Islet precursor cell (in vitro differentiated cells): ENCODE results near the gene CEP63.

Experiments
- DNase-seq: peaks from one replicate; pipeline ENCODE4 v3.0.0-alpha.2; 2018

CEP63 gene

GRCh38 chr3:134485718-134486576 is at the start of gene CEP63, which contains the start of gene ANAPC13:
TSS of gene CEP63 (plus strand) at chr3:134486057. CDS start at chr3:134495321, 9,264 bp downstream.
TSS of gene ANAPC13 (minus strand) at chr3:134485985. CDS start at chr3:134482904, 3,081 bp downstream.
- peak; percentile 98 for DNase-seq

- DNase-seq = no peak
These were observed 48.6 kb upstream of the CEP63 start for GRCh38 chr3:134437211-134437752.

GRCh38 chr3:134441321-134441720 is 44.5 kb upstream of the CEP63 start:
- no peak for DNase-seq

GRCh38 chr3:134441821-134442220 is 44.0 kb upstream of the CEP63 start:
- no peak for DNase-seq

- no peak for DNase-seq
These were observed 40.8 kb upstream of the CEP63 start for GRCh38 chr3:134445095-134445494.

- no peak for DNase-seq
These were observed 40.2 kb upstream of the CEP63 start for GRCh38 chr3:134445636-134446035.

GRCh38 chr3:134446800-134447199 is 39.1 kb upstream of the CEP63 start:
- DNase-seq = no peak

GRCh38 chr3:134447351-134447750 is 38.5 kb upstream of the CEP63 start:
- no peak for DNase-seq

GRCh38 chr3:134448664-134449063 is 37.2 kb upstream of the CEP63 start:
- DNase-seq = no peak

- peak; percentile 70 for DNase-seq
These were observed 36.6 kb upstream of the CEP63 start for GRCh38 chr3:134449277-134449676.

GRCh38 chr3:134449951-134450350 is 35.9 kb upstream of the CEP63 start:
- DNase-seq = no peak

- no peak for DNase-seq
These were observed 32.2 kb upstream of the CEP63 start for GRCh38 chr3:134453631-134454030.

GRCh38 chr3:134457376-134458074 is 28.3 kb upstream of the CEP63 start:
- peak; percentile 75 for DNase-seq

GRCh38 chr3:134458406-134458945 is 27.4 kb upstream of the CEP63 start:
- no peak for DNase-seq

GRCh38 chr3:134459562-134459961 is 26.3 kb upstream of the CEP63 start:
- no peak for DNase-seq

- DNase-seq = no peak
These were observed 24.9 kb upstream of the CEP63 start for GRCh38 chr3:134460965-134461364.

- no peak for DNase-seq
These were observed 23.4 kb upstream of the CEP63 start for GRCh38 chr3:134462331-134462941.

GRCh38 chr3:134463676-134464063 is 22.2 kb upstream of the CEP63 start:
- DNase-seq = no peak

GRCh38 chr3:134464064-134464688 is 21.7 kb upstream of the CEP63 start:
- peak; percentile 97 for DNase-seq

GRCh38 chr3:134464689-134465365 is 21.0 kb upstream of the CEP63 start:
- DNase-seq = no peak

- DNase-seq = no peak
These were observed 19.5 kb upstream of the CEP63 start for GRCh38 chr3:134466331-134466730.

- DNase-seq = no peak
These were observed 17.3 kb upstream of the CEP63 start for GRCh38 chr3:134468519-134468918.
